BLaER1 (cell line): ENCODE results near the gene NPTN.
"Not testable (repeated sequence)": the region's sequence is repeated elsewhere in the genome, so short reads cannot be mapped to it uniquely, and the experiment has no call there.

Experiments used
- H3K27ac ChIP-seq: shearing (Covaris generic); formaldehyde crosslinking; 2 replicates; pipeline ENCODE4 v1.8.1; 2022
- H3K27me3 ChIP-seq: shearing (Covaris generic); formaldehyde crosslinking; 2 replicates; pipeline ENCODE4 v1.8.1; 2022
- H3K36me3 ChIP-seq: shearing (Covaris generic); formaldehyde crosslinking; 2 replicates; pipeline ENCODE4 v1.8.1; 2022
- H3K4me1 ChIP-seq: shearing (Covaris generic); formaldehyde crosslinking; 2 replicates; pipeline ENCODE4 v1.8.1; 2022
- H3K4me2 ChIP-seq: shearing (Covaris generic); formaldehyde crosslinking; 2 replicates; pipeline ENCODE4 v1.8.1; 2022
- H3K4me3 ChIP-seq: shearing (Covaris generic); formaldehyde crosslinking; 2 replicates; pipeline ENCODE4 v1.8.1; 2022
- H3K9ac ChIP-seq: shearing (Covaris generic); formaldehyde crosslinking; 2 replicates; pipeline ENCODE4 v1.8.1; 2022
- H3K9me3 ChIP-seq: shearing (Covaris generic); formaldehyde crosslinking; 2 replicates; pipeline ENCODE4 v1.8.1; 2022
- H4K20me1 ChIP-seq: shearing (Covaris generic); formaldehyde crosslinking; 2 replicates; pipeline ENCODE4 v1.8.1; 2022
- Cebpa-rat ChIP-seq: shearing (Covaris generic); IDR thresholded peaks from 2 replicates; pipeline ENCODE4 v1.8.1; 2022

The NPTN gene

DNA sequence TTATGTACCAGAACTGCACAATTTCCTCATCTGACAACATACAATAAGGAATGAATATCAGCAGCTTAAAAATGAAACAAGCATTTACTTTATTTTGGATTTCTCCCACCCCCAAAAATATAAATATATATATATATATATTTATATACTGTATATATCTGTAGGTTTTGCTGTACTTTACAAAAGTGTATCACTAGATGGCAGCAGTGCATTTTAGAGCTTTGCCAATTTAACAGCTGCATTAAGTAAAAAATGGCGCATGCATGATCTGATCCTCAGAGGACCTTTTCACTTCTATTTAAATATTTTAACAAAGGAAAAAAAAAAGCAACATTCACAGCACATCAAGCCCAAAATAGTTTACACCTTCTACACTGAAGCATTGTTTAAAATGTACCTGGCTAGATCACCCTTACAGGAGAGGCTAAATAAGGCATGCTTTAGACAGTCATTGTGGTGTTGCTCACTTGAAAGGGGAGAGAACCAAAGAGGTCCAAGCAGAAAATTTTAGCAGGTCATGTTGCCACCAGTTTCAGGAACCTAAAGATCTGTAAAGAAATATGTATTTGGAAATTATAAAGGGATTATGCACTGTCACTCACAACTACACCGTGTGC, 72.6 kb downstream of the NPTN start:
- Histone ChIP-seq H3K9me3 (no peaks in the 10 kb centered on the region), H4K20me1 (peaks cover 23% of the 10 kb centered on the region; the same call in 1 of the 2 replicates), H3K4me3 (no peak overlapping the region), H3K27me3 (no peaks in the 10 kb centered on the region), H3K36me3 (peaks cover 51% of the 10 kb centered on the region), H3K27ac (no peak overlapping the region), H3K4me1 (peaks cover 56% of the 10 kb centered on the region), H3K9ac (no peak overlapping the region), H3K4me2 (no peak overlapping the region)
- TF ChIP-seq Cebpa-rat = no peak

DNA sequence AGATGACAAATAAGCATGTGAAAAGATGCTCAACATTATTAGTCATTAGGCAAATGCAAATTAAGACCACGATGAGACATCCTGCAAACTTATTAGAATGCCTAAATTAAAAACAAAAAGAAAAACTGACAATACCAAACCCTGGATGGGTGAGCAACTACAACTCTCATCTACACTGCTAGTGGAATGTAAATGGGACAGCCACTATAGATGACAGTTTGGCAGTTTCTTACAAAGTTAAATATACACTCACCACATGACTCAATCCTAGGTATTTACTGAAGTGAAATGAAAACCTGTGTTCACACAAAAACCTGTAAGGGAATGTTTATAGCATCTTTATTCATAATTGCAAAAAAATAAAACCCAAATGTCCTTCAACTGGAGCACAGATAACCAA, 74.7 kb downstream of the NPTN start:
- no peak for TF ChIP-seq Cebpa-rat
- no peak overlapping the region for H3K27ac ChIP-seq
- no peaks in the 10 kb centered on the region for H3K27me3 ChIP-seq
- 0 out of 2 replicates have a peak, but pooled peaks cover 2% of the 10 kb centered on the region for H4K20me1 ChIP-seq
- H3K4me1 ChIP-seq = peaks cover 57% of the 10 kb centered on the region
- no peaks in the 10 kb centered on the region for H3K9me3 ChIP-seq
- no peak overlapping the region for H3K9ac ChIP-seq
- no peak overlapping the region for H3K4me3 ChIP-seq
- H3K4me2 ChIP-seq = peak overlapping the region; percentile 33
- H3K36me3 ChIP-seq = peaks cover 31% of the 10 kb centered on the region

DNA sequence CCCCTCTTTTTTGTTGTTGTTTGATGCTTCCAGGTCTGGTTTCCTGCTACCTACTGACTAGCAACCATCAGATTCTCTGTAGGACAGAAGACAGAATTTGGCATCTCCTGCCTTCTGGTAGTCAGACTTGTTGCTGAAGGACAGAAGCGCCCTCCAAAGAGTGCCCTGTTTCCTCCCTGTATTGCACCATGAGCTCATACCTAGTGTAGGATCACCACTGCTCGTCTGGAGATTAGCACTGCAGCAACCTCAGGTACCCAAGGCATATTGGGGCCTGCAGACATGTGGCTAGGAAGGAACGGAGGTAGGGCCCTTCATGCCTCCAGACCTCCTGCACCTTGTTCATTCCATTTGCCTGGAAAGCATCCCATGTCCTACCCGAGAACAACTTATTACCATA, 78.1 kb downstream of the NPTN start:
- H3K4me2 ChIP-seq = no peak overlapping the region
- H3K4me1 ChIP-seq = peaks cover 55% of the 10 kb centered on the region
- no peak overlapping the region for H3K9ac ChIP-seq
- H3K9me3 ChIP-seq = no peaks in the 10 kb centered on the region
- TF ChIP-seq Cebpa-rat = no peak
- no peak overlapping the region for H3K4me3 ChIP-seq
- no peaks in the 10 kb centered on the region for H3K27me3 ChIP-seq
- peaks cover 3% of the 10 kb centered on the region; the same call in 1 of the 2 replicates for H3K36me3 ChIP-seq
- no peak overlapping the region for H3K27ac ChIP-seq
- no peaks in the 10 kb centered on the region for H4K20me1 ChIP-seq

DNA sequence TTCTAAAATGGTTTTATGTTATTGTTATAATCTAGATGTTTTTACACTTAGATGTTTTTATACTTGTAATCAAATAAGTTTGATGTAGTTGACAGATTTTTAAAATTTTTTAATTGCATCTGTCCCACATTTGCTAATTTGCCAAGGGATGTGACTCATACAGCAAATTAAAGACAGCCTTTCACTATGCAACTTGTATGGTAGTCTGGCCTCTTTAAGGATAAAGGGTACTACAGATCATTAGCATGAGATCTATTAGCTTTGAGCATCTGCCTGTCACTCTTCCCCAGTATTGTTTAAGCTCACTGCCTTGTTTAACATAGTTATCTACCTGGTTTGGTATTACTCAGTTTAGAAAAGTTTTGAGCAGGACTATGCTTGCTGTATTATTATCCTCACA, 83.0 kb downstream of the NPTN start:
- peaks cover 6% of the 10 kb centered on the region; the same call in 1 of the 2 replicates for H3K4me1 ChIP-seq
- no peak for TF ChIP-seq Cebpa-rat
- no peaks in the 10 kb centered on the region for H3K36me3 ChIP-seq
- H3K4me2 ChIP-seq = no peak overlapping the region
- H3K9ac ChIP-seq = no peak overlapping the region
- no peaks in the 10 kb centered on the region for H3K27me3 ChIP-seq
- H4K20me1 ChIP-seq = no peaks in the 10 kb centered on the region
- no peak overlapping the region for H3K4me3 ChIP-seq
- no peaks in the 10 kb centered on the region for H3K9me3 ChIP-seq
- H3K27ac ChIP-seq = no peak overlapping the region

DNA sequence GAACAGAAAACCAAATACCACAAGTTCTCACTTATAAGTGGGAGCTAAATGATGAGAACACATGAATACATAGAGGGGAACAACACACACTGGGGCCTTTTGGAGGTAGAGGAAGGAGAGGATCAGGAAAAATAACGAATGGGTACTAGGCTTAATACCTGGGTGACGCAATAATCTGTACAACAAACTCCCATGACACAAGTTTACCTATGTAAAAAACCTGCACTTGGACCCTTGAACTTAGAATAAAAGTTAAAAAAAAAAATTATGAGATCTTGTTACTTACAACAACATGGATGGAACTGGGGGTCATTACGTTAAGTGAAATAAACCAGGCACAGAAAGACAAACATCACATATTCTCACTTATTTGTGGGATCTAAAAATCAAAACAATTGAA, 84.3 kb downstream of the NPTN start:
- not testable (repeated sequence) for H3K36me3 ChIP-seq, H3K9ac ChIP-seq, H4K20me1 ChIP-seq, H3K4me2 ChIP-seq, H3K9me3 ChIP-seq, H3K27me3 ChIP-seq, H3K4me1 ChIP-seq, H3K27ac ChIP-seq, H3K4me3 ChIP-seq
- peak; percentile 31; the same call in 1 of the 2 replicates for TF ChIP-seq Cebpa-rat

DNA sequence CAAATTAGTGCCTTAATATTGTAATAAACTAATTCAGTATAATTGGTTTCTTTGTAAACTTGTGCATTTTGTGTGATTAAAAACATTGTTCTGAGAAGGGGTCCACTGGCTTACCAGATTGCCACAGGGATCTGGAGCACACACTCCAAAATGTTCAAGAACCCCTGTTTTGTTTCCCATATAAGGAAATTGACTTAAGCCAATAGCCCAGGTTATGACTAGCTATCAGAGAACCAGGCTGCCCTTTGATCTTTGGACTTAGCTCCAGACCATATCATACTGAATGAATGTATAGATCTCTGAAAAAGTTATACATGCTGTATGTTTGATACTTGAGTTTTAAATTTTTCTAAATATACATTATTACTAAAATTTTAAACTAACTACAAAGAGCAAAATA, 91.7 kb downstream of the NPTN start:
- H3K9ac ChIP-seq = no peak overlapping the region
- H3K27me3 ChIP-seq = no peaks in the 10 kb centered on the region
- no peak overlapping the region for H3K4me2 ChIP-seq
- no peaks in the 10 kb centered on the region for H4K20me1 ChIP-seq
- TF ChIP-seq Cebpa-rat = no peak
- no peaks in the 10 kb centered on the region for H3K36me3 ChIP-seq
- H3K4me3 ChIP-seq = no peak overlapping the region
- H3K4me1 ChIP-seq = no peaks in the 10 kb centered on the region
- no peaks in the 10 kb centered on the region for H3K9me3 ChIP-seq
- H3K27ac ChIP-seq = no peak overlapping the region

DNA sequence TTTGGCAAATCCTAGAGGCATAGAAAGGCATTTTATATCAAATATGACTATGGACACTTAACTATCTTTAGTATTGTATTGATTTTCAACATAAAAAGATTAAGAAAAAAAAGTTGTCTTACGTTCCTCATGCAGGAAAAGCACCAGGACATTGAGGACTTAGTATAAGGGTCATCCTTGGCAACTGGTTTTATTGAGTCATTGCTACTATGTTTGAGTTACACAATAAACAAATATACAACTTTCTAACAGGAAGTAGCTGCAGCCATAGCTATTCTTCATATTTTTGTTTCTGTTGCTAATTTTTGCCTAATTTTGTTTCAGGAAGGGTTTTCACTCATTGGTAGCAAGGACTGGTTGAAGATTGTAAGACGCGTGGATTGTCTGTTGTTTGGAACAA, 93.0 kb downstream of the NPTN start:
- H3K27ac ChIP-seq = no peak overlapping the region

DNA sequence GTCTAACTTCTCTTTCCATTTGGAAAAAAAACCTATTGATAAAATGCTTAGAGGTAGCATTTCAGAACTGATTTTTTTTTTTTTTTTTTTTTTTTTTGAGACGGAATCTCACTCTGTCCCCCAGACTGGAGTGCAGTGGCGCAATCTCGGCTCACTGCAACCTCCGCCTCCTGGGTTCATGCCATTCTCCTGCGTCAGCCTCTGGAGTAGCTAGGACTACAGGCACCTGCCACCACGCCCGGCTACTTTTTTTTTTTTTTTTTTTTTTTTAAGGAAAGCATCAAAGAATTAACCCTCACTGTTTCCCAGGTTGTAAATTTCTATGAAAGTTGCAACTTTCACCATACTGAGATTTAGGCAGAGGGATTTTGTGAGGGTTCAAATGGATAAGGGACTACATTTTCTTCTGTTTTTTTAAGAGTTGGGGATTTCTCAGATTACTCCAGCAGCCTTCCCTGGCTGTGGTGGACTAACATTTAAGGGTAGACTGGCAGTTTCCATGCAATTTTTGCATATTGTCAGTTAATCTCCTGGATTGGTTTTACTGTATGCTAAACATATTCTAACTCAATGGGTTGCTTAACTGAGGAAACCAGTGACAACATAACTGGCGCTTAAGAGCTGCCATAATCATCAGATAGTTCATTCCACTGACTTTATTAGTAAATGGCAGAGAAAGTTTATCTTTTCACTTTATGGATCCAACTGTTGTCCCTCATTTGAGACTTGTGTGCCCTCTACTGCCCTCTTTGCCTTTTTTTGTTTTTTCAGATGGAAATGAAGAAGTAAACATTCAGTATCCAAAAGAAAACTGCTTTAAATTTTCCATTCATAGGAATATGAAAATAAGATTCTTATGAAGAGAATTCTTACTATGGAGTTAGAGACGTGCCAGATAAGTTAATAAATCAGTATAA, 93.7 kb downstream of the NPTN start:
- H3K4me1 ChIP-seq = no peaks in the 10 kb centered on the region
- no peak overlapping the region for H3K4me2 ChIP-seq
- no peak overlapping the region for H3K4me3 ChIP-seq
- H3K9ac ChIP-seq = no peak overlapping the region
- H3K36me3 ChIP-seq = no peaks in the 10 kb centered on the region
- no peak overlapping the region for H3K27ac ChIP-seq
- H3K9me3 ChIP-seq = no peaks in the 10 kb centered on the region
- H3K27me3 ChIP-seq = no peaks in the 10 kb centered on the region
- no peak for TF ChIP-seq Cebpa-rat
- no peaks in the 10 kb centered on the region for H4K20me1 ChIP-seq

More for the DNA sequence above, 93.0 kb downstream of the NPTN start:
- no peak for TF ChIP-seq Cebpa-rat
- Histone ChIP-seq H3K4me1 (no peaks in the 10 kb centered on the region), H3K9me3 (no peaks in the 10 kb centered on the region), H3K4me3 (no peak overlapping the region), H3K36me3 (no peaks in the 10 kb centered on the region), H3K4me2 (no peak overlapping the region), H4K20me1 (no peaks in the 10 kb centered on the region), H3K27me3 (no peaks in the 10 kb centered on the region), H3K9ac (no peak overlapping the region)

DNA sequence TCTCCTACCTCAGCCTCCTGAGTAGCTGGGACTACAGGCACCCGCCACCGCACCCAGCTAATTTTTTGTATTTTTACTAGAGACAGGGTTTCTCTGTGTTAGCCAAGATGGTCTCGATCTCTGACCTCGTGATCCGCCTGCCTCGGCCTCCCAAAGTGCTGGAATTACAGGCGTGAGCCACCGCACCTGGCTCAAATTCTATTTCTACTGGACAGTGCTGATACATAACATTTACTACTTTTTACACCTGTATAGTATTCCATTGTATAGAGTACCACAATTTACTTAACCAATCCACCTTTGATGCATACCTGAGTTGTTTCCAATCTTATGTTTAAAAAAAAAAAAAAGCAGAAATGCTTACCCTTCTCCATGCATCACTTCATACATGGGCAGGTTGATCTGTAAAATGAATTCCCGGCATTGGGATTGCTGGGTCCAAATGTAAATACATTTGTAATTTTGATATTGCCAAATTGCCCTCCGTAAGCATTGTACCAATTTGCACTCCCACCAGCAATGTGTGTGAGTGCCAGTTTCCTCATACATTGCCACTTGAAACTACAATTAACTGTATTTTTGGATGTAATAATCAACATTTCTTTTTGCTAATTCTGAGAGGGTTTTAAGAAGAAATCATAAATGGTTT, 94.5 kb downstream of the NPTN start:
- no peak overlapping the region for H3K4me3 ChIP-seq
- H3K27me3 ChIP-seq = no peaks in the 10 kb centered on the region
- H3K27ac ChIP-seq = no peak overlapping the region
- H3K9me3 ChIP-seq = no peaks in the 10 kb centered on the region
- H3K36me3 ChIP-seq = no peaks in the 10 kb centered on the region
- no peaks in the 10 kb centered on the region for H4K20me1 ChIP-seq
- H3K4me1 ChIP-seq = no peaks in the 10 kb centered on the region
- no peak overlapping the region for H3K9ac ChIP-seq
- TF ChIP-seq Cebpa-rat = no peak
- H3K4me2 ChIP-seq = no peak overlapping the region

DNA sequence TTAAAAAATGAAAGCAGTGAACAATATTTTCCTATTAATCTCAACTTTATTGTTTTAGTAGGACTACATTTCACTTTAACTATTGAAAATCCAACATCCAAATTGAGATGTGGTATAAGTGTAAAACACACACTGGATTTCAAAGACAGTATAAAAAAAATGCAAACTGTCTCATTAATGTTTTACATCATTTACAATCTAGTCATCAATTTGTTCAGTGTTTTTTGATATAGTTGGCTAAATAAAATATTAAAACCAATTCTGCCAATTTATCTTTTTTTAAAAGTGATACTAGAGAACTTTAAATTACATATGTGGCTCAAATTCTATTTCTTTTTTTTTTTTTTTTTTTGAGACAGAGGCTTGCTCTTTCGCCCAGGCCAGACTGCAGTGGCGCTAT, 95.1 kb downstream of the NPTN start:
- H3K27ac ChIP-seq = no peak overlapping the region
- H3K36me3 ChIP-seq = no peaks in the 10 kb centered on the region
- no peaks in the 10 kb centered on the region for H3K27me3 ChIP-seq
- no peak overlapping the region for H3K4me3 ChIP-seq
- H3K9ac ChIP-seq = no peak overlapping the region
- no peaks in the 10 kb centered on the region for H4K20me1 ChIP-seq
- H3K9me3 ChIP-seq = no peaks in the 10 kb centered on the region
- no peaks in the 10 kb centered on the region for H3K4me1 ChIP-seq
- TF ChIP-seq Cebpa-rat = no peak
- H3K4me2 ChIP-seq = no peak overlapping the region
